ENCODE measurements around the gene WFDC6.

- TF ChIP-seq CTCF (conservative IDR thresholded peaks at IDR 0.05; ENCODE audit: low read length) (no peak), EZH2phosphoT487 (IDR thresholded peaks at IDR 0.05; ENCODE audit: borderline replicate concordance) (no peak)
These were observed 43.1 kb downstream of the WFDC6 start for GRCh38 chr20:45496166-45496565.
